GM19240 (cell line): ENCODE results near the gene MOK.
"Not testable (repeated sequence)": the region's sequence is repeated elsewhere in the genome, so short reads cannot be mapped to it uniquely, and the experiment has no call there.

ENCODE experiments used
- DNase-seq: peaks from one replicate; pipeline ENCODE4 v3.0.0; 2011; ENCODE audit warnings: low spot score; ENCODE audit not compliant: insufficient read length

The MOK gene, protein sequence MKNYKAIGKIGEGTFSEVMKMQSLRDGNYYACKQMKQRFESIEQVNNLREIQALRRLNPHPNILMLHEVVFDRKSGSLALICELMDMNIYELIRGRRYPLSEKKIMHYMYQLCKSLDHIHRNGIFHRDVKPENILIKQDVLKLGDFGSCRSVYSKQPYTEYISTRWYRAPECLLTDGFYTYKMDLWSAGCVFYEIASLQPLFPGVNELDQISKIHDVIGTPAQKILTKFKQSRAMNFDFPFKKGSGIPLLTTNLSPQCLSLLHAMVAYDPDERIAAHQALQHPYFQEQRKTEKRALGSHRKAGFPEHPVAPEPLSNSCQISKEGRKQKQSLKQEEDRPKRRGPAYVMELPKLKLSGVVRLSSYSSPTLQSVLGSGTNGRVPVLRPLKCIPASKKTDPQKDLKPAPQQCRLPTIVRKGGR

DNA sequence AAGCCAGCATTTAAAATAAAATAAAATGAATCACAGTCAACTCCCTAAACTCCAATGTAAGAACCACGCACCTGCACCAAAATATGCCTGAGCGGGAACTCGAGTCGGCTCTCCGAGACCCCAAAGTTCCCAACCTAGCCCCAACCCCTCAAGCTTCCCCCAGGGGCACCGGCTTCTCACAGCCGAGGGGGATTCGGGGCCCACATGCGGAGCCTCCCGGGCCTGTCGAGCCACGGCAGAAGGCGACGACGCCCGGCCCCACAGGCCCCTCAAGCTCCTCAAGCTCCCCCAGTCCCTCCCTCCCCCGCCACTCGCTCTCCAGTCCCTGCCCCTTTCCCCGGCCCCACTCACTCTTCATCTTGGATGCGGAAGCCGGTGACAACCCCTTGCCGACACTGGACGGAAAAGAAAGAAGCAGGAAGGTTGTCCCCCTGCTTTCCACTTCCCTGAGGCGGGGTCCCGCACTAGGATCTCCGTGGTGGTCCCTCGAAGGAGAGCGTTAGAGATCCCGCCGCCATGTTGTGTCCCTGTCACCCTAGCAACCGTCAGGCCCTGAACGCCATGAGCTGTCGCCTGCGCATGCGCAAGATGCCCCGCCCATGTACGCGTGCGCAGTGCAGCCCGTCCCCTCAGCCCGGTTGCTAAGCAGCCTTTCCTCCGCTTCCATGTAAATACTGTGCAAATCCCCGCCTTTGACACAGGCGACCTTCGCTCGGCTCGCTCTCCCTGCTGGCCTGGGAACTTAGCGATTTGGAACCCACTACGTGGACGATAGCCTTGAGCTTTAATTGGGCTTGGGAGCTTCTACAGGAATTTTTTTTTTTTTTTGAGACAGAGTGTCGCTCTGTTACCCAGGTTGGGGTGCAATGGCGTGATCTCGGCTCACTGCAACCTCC lies at the start of gene MOK:
TSS of gene MOK (minus strand) at position 554 of the 896 bp plus-strand sequence. CDS start at position 358, 196 bp downstream.
- DNase-seq, result peak; percentile 96

GRCh38 chr14:102353126-102353619 lies 48.2 kb upstream of the MOK start:
- no peak for DNase-seq

- DNase-seq, result no peak
These were observed 47.2 kb upstream of the MOK start for GRCh38 chr14:102352213-102352612.

GRCh38 chr14:102351593-102351992 lies 46.6 kb upstream of the MOK start:
- DNase-seq, result not testable (repeated sequence)

DNA sequence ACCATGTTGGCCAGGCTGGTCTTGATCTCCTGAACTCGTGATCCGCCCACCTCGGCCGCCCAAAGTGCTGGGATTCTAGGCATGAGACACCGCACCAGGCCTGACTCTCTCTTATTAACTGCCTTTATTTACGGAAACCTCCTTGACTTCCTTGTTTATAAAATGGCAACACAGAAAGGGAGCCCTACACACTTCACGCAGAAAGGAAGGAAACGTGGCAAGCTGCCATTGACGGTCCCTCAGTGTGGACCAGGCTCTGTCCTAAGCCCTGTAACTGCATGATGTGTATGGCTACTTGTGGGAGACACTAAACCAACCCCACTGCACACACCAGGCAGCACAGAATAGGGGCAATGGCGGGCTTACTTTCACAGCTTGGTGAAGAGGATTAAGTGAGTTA lies 46.1 kb upstream of the MOK start:
- no peak for DNase-seq

DNA sequence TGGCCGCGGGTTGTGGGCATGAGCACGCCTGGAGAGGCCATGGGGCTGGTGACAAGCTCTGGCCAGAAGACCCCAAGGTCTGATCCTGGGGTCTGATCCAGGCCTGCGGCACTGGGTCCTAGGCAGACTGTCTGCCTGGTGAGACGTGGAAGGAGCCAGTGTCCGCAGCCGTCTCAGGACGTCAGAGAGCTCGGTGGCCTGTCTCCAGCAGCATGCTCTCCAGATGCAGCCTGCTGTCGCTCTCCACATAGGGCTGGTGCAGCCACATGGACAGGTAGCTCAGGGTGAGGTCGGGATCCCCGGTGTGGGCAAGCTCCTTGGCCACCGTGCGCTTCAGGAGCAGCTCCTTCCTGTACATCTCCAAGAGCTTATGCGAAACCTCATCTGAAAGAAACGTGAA lies 43.4 kb upstream of the MOK start:
- no peak for DNase-seq

- DNase-seq, result no peak
These were observed 41.7 kb upstream of the MOK start for GRCh38 chr14:102346645-102347044.

- DNase-seq, result no peak
These were observed 40.3 kb upstream of the MOK start for GRCh38 chr14:102345232-102345631.

GRCh38 chr14:102344485-102344884 lies 39.5 kb upstream of the MOK start:
- DNase-seq, result no peak

- DNase-seq, result no peak
These were observed 39.1 kb upstream of the MOK start for GRCh38 chr14:102344084-102344483.

GRCh38 chr14:102342238-102342637 lies 37.3 kb upstream of the MOK start:
- DNase-seq, result no peak

DNA sequence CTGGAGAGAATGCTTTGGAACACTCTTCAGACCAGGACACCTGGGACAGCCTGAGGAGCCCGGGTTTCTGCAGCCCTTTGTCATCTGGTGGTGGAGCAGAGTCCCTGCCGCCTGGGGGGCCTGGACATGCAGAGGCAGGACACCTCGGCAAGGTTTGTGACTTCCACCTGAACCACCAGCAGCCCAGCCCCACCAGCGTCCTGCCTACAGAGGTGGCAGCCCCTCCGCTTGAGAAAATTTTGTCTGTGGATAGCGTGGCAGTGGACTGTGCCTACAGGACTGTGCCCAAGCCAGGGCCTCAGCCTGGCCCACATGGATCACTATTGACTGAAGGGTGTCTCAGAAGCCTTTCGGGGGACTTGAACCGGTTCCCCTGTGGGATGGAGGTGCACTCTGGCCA lies 36.6 kb upstream of the MOK start:
- DNase-seq, result no peak

DNA sequence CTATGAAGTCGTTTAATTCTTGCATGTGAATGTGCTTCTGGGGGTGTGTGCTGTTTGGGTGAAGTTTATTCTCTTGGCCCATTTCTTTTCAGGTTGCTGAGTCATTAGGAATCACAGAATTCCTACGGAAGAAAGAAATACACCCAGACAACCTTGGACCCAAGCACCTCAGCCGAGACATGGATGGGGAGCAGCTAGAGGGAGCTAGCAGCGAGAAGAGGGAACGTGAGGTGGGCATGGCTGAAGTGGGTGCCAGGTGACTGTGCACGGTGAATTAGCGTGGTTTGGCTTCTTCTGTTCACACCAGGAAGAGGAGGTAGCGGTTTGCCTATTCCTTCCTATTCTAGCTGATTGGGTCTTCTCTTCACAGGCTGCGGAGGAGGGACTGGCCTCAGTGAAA lies 33.8 kb upstream of the MOK start:
- no peak for DNase-seq

DNA sequence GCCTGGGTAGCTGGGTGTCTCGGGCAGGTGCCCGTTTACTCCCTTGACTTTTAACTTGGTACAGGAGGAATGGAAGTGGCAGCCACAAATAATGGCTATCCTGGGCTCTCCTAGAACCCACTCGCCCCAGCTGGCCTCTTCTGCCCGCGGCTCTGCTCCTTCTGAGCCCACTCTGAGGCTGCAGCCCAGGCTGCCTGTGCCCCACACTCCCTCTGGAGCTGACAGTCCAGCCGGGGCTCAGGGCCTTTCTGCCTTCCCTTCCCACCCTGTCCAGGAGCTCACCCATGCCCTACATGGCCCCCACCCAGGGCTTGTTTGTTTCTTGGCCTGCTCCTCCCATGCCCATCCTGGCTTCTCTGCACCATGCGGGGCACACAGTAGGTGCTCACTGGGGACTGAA lies 30.2 kb upstream of the MOK start:
- no peak for DNase-seq

GRCh38 chr14:102333795-102334705 lies 29.1 kb upstream of the MOK start:
- no peak for DNase-seq

- DNase-seq, result no peak
These were observed 28.4 kb upstream of the MOK start for GRCh38 chr14:102333390-102333789.

GRCh38 chr14:102330806-102331205 lies 25.8 kb upstream of the MOK start:
- no peak for DNase-seq

- DNase-seq, result not testable (repeated sequence)
These were observed 24.4 kb upstream of the MOK start for GRCh38 chr14:102329381-102329780.

DNA sequence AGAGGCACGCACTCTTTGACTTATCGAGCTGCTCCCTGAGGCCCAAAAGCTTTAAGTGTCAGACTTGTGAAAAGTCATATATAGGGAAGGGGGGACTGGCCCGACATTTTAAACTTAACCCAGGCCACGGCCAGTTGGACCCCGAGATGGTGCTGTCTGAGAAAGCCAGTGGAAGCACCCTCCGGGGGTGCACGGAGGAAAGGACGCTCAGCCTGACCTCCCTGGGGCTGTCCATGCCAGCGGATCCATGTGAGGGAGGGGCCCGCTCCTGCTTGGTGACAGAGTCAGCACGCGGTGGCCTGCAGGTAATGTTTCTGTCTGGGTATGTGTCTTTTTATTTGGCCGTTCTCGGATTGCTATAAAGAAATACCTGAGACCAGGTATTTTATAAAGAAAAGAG lies 21.6 kb upstream of the MOK start:
- DNase-seq, result no peak

- no peak for DNase-seq
These were observed 20.9 kb upstream of the MOK start for GRCh38 chr14:102325791-102326345.

DNA sequence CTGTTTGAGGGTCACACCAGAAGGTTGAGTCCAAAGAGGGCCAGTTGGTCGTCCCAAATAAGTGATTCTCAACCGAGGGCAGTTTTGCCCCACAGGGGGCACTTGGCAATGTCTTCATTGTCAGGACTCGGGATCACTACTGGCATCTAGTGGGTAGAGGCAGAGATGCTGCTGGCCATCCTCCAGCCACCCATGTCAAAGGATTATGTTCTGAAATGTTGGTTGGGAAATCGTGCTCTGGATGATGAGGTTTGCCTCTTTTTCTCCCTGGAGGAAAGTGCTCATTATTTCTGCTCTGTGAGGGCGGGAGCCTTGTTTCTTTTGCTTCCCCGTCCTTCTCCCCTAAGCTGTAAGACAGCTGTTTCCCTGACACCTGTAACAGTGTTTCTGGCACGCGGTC lies 18.1 kb upstream of the MOK start:
- DNase-seq, result no peak
